MM.1S (cell line): Measurements from ENCODE around the gene OCRL.
A peak's percentile ranks its signal among the peaks of the same experiment; 100 is the strongest.

Experiments used
- DNase-seq: peaks from one replicate; pipeline ENCODE4 v3.0.0-alpha.2; 2015
- H2AFZ ChIP-seq: fragments of 300-600 bp; sonication (generic); 2 replicates; pipeline ENCODE4 v1.6.0; 2016; ENCODE audit warnings: antibody characterized with exemption, low read length
- H3F3A ChIP-seq: fragments of 300-600 bp; sonication (generic); 2 replicates; pipeline ENCODE4 v1.6.1; 2016; ENCODE audit warnings: mild to moderate bottlenecking, antibody characterized with exemption, low read length, moderate library complexity, mixed read lengths; ENCODE audit not compliant: insufficient read depth
- H3K27ac ChIP-seq: fragments of 300-600 bp; sonication (generic); 2 replicates; pipeline ENCODE4 v1.5.1; 2016; ENCODE audit warnings: mild to moderate bottlenecking, low read length
- H3K27me3 ChIP-seq: fragments of 300-600 bp; sonication (generic); replicated peaks from 2 replicates; pipeline ENCODE4 v1.6.0; 2016; ENCODE audit warnings: low read length; ENCODE audit not compliant: insufficient read depth
- H3K36me3 ChIP-seq: fragments of 300-600 bp; sonication (generic); replicated peaks from 2 replicates; pipeline ENCODE4 v1.6.1; 2016; ENCODE audit warnings: mild to moderate bottlenecking, low read length, mixed read lengths; ENCODE audit not compliant: insufficient read depth
- H3K4me1 ChIP-seq: fragments of 300-600 bp; sonication (generic); 2 replicates; pipeline ENCODE4 v1.6.1; 2016; ENCODE audit warnings: low read length, mixed read lengths
- H3K4me2 ChIP-seq: fragments of 300-600 bp; sonication (generic); 2 replicates; pipeline ENCODE4 v1.6.0; 2016; ENCODE audit warnings: low read depth, low read length
- H3K4me3 ChIP-seq: fragments of 300-600 bp; sonication (generic); 2 replicates; pipeline ENCODE4 v1.5.1; 2016; ENCODE audit warnings: low read length, mixed read lengths
- H3K79me2 ChIP-seq: fragments of 300-600 bp; sonication (generic); 2 replicates; pipeline ENCODE4 v1.6.1; 2016; ENCODE audit warnings: mixed run types, low read length, mixed read lengths
- H3K9ac ChIP-seq: fragments of 300-600 bp; sonication (generic); 2 replicates; pipeline ENCODE4 v1.6.1; 2016; ENCODE audit warnings: low read length, mixed read lengths
- H3K9me2 ChIP-seq: fragments of 300-600 bp; sonication (generic); replicated peaks from 2 replicates; pipeline ENCODE4 v1.6.1; 2016; ENCODE audit warnings: mild to moderate bottlenecking, low read length, mixed read lengths; ENCODE audit not compliant: insufficient read depth
- H3K9me3 ChIP-seq: fragments of 300-600 bp; sonication (generic); replicated peaks from 2 replicates; pipeline ENCODE4 v1.6.1; 2016; ENCODE audit warnings: mild to moderate bottlenecking, low read length, mixed read lengths; ENCODE audit not compliant: insufficient read depth
- H4K20me1 ChIP-seq: fragments of 300-600 bp; sonication (generic); 2 replicates; pipeline ENCODE4 v1.6.1; 2016; ENCODE audit warnings: mild to moderate bottlenecking, low read length, moderate library complexity, mixed read lengths; ENCODE audit not compliant: insufficient read depth
- EZH2 ChIP-seq: fragments of 300-600 bp; sonication (generic); optimal IDR thresholded peaks from 2 replicates; pipeline ENCODE3; 2017; ENCODE audit warnings: low read depth, mild to moderate bottlenecking, antibody characterized with exemption, low read length, mixed read lengths
- EZH2phosphoT487 ChIP-seq: fragments of 300-600 bp; sonication (generic); IDR thresholded peaks from 2 replicates; pipeline ENCODE4 v1.6.1; 2018; ENCODE audit warnings: antibody characterized with exemption, low read length
- TF ChIP-seq, protein P1 (sequence below): fragments of 300-600 bp; sonication (generic); IDR thresholded peaks from 2 replicates; pipeline ENCODE4 v1.5.1; 2016; ENCODE audit warnings: antibody characterized with exemption, low read length, mixed read lengths

Gene OCRL

DNA sequence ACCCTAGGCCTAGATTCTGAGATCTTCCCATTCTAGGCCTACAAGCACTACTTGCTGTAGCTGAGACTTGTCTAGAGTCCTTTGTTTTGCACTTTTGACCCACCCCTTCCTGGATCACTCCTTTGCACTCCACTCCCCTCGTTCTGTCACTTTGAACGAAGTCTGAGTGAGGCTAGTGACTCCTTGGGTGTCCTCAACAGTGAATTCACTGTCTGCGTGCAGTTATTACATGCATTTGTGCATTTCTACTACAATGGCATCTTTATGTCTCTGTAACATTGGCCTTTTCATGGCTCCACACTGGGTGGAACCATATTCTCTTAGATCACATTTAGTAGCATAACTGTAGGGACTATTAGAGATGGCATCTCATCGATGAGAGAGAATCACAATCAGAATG lies 50.5 kb downstream of the OCRL start:
- Histone ChIP-seq H3K36me3 (no peaks in the 10 kb centered on the region), H3K4me3 (no peak overlapping the region), H3K4me2 (no peak overlapping the region), H4K20me1 (no peaks in the 10 kb centered on the region), H3K9ac (no peak overlapping the region), H3K27me3 (no peaks in the 10 kb centered on the region), H3K27ac (no peak overlapping the region), H3K9me2 (no peaks in the 10 kb centered on the region), H2AFZ (no peak overlapping the region), H3K4me1 (0 out of 2 replicates have a peak, but pooled peaks cover 9% of the 10 kb centered on the region), H3F3A (no peaks in the 10 kb centered on the region), H3K79me2 (no peaks in the 10 kb centered on the region), H3K9me3 (no peaks in the 10 kb centered on the region)
- no peak for DNase-seq
- no peak for TF ChIP-seq EZH2phosphoT487
- TF ChIP-seq EZH2 = no peak
- TF ChIP-seq, protein P1, sequence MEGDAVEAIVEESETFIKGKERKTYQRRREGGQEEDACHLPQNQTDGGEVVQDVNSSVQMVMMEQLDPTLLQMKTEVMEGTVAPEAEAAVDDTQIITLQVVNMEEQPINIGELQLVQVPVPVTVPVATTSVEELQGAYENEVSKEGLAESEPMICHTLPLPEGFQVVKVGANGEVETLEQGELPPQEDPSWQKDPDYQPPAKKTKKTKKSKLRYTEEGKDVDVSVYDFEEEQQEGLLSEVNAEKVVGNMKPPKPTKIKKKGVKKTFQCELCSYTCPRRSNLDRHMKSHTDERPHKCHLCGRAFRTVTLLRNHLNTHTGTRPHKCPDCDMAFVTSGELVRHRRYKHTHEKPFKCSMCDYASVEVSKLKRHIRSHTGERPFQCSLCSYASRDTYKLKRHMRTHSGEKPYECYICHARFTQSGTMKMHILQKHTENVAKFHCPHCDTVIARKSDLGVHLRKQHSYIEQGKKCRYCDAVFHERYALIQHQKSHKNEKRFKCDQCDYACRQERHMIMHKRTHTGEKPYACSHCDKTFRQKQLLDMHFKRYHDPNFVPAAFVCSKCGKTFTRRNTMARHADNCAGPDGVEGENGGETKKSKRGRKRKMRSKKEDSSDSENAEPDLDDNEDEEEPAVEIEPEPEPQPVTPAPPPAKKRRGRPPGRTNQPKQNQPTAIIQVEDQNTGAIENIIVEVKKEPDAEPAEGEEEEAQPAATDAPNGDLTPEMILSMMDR = no peak

DNA sequence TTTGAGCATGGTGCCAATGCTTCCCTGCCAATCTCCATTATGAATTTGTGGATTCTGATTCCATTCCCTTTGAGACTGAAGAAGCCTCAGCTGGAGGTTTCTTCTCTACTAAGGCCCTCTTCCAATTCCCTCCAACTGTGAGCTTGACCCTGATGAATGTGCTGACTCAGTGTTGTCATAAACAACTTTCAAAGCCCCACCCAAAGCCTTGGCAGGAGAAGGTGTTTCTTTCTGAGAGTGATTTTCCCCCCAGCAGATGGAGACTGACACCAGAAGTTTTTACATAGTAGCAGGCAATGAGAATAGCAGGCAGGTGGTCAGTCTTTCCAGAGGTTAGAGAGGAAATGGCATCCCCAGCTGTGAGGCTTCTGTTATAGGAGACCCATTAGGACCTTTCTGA lies 53.1 kb downstream of the OCRL start:
- Histone ChIP-seq H3K9ac (no peak overlapping the region), H3K27me3 (no peaks in the 10 kb centered on the region), H3F3A (no peaks in the 10 kb centered on the region), H3K4me1 (0 out of 2 replicates have a peak, but pooled peaks cover 9% of the 10 kb centered on the region), H4K20me1 (no peaks in the 10 kb centered on the region), H3K36me3 (no peaks in the 10 kb centered on the region), H3K4me2 (no peak overlapping the region), H3K4me3 (no peak overlapping the region), H3K9me3 (no peaks in the 10 kb centered on the region), H2AFZ (no peak overlapping the region), H3K27ac (no peak overlapping the region), H3K79me2 (no peaks in the 10 kb centered on the region), H3K9me2 (no peaks in the 10 kb centered on the region)
- peak; percentile 33 for DNase-seq
- TF ChIP-seq EZH2 = no peak
- TF ChIP-seq, protein P1 = no peak
- no peak for TF ChIP-seq EZH2phosphoT487

DNA sequence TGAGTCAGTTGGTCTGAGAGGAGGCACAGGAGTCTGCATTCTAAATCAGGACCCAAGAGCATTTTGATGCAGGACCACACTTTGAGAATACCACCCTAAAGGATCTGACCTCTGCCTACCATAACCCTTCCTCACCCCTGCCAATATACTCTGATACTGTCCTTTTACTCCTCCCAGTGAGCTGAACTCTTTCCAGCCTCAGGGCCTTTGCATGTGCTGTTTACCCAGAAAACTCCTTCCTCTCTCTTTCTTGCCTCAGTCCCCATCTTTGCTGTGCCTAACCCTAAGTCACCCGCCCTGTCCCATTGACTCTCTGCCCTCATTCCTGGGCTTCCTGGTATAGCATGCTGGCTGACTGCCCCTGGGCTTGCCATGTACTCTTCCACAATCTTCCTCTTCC lies 54.7 kb downstream of the OCRL start:
- Histone ChIP-seq H3K4me3 (no peak overlapping the region), H3K27me3 (no peaks in the 10 kb centered on the region), H4K20me1 (no peaks in the 10 kb centered on the region), H3K79me2 (no peaks in the 10 kb centered on the region), H3K9me2 (no peaks in the 10 kb centered on the region), H3K27ac (no peak overlapping the region), H3K4me2 (no peak overlapping the region), H3K9ac (no peak overlapping the region), H3K4me1 (0 out of 2 replicates have a peak, but pooled peaks cover 9% of the 10 kb centered on the region), H2AFZ (no peak overlapping the region), H3K9me3 (no peaks in the 10 kb centered on the region), H3K36me3 (no peaks in the 10 kb centered on the region), H3F3A (no peaks in the 10 kb centered on the region)
- no peak for DNase-seq
- TF ChIP-seq, protein P1 = no peak
- no peak for TF ChIP-seq EZH2phosphoT487
- no peak for TF ChIP-seq EZH2
